Measurements from ENCODE around the gene IGF2BP2.

DNA sequence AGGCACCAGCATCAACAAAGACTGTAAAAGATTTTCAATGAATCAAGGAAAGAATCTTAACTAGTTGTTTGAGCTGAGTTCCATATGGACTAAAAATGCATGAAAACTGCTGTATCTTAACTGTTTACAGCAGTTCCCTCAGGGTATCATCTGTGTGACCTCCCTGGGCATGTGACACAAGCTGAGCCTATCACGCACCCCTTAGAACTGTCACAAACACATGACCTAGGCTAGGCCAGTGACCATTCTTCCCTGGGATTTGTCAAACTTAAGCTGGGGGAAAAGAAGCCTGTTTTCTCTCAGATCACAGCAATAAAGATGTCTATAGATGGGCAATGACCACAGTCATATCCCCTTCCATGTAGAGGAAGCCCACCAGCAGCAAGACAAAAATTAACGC lies 35.7 kb downstream of the IGF2BP2 start:
- TF ChIP-seq, protein P1, sequence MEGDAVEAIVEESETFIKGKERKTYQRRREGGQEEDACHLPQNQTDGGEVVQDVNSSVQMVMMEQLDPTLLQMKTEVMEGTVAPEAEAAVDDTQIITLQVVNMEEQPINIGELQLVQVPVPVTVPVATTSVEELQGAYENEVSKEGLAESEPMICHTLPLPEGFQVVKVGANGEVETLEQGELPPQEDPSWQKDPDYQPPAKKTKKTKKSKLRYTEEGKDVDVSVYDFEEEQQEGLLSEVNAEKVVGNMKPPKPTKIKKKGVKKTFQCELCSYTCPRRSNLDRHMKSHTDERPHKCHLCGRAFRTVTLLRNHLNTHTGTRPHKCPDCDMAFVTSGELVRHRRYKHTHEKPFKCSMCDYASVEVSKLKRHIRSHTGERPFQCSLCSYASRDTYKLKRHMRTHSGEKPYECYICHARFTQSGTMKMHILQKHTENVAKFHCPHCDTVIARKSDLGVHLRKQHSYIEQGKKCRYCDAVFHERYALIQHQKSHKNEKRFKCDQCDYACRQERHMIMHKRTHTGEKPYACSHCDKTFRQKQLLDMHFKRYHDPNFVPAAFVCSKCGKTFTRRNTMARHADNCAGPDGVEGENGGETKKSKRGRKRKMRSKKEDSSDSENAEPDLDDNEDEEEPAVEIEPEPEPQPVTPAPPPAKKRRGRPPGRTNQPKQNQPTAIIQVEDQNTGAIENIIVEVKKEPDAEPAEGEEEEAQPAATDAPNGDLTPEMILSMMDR (conservative IDR thresholded peaks at IDR 0.05 in 1 of 2, IDR thresholded peaks at IDR 0.05 in 1 of 2; ENCODE audit: extremely low read depth in 1 of 2, insufficient read depth in 1 of 2, low read depth in 1 of 2, low read length in 2 of 2) = no peak
- TF ChIP-seq EZH2 (IDR thresholded peaks at IDR 0.05; ENCODE audit: borderline replicate concordance, low read length) = no peak

Measured in mammary epithelial cell (primary cell).